ENCODE results near the gene MAD1L1.
"Not testable (repeated sequence)": the region's sequence is repeated elsewhere in the genome, so short reads cannot be mapped to it uniquely, and the experiment has no call there.

MAD1L1 gene

DNA sequence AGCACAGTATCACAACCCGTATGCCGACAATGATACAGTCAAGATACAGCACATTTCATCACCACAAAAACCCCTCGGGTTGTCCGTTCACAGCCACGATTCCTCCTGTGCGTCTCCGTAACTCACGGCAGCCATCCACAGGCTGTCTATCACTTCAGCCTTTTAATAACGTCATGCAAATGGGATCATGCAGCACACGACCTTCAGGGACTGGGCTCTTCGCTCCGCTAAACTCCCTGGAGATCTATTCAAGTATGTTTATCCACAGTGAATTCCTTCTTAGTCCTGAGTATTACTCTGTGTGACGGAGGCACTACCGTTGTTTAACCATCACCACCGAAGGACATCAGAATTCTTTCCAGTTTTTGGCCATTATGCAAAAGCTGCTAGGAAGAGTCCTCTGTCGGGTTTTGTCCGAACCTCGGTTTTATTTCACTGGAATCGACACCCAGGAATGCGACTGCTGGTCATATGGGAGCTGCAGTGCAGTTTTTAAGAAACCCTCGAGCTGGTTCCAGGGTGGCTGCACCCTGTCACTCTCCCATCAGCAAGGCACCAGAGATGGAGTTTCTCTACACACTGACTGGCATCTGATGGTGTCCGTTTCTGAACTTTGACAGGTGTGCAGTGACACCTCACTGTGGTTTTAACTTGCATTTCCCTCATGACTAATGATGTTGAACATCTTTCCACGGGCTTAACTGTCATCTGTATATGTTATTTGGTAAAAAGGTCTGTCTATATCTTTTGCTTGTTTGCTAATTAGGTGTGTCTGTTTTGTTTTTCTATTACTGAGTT lies 193.6 kb downstream of the MAD1L1 start:
- DNase-seq: no peak

DNA sequence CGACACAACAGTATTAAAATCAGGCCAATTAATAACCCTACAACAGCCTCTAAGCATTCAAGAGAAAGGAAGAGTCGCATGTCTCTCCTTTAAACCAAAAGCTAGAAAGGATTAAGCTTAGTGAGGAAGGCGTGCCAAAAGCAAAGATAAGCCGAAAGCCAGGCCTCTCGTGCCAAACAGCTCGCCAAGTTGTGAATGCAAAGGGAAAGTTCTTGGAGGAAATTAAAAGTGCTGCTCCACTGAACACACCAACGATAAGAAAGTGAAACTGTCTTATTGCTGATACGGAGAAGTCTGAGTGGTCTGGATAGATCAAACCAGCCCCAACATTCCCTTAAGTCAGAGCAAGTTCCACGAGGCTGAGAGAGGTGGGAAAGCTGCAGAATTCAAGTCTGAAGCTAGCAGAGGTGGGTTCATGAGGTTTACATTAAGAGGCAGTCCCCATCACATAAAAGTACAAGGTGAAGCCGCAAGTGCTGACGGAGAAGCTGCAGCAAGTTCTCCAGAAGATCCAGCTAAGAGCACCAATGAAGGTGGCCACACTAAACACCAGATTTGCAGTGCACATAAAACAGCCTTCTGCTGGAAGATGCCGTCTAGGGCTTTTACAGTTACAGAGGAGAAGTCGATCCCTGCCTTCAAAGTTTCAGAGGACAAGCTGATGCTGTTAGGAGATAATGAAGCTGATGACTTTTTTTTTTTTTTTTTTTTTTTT lies 194.8 kb downstream of the MAD1L1 start:
- DNase-seq: no peak

DNA sequence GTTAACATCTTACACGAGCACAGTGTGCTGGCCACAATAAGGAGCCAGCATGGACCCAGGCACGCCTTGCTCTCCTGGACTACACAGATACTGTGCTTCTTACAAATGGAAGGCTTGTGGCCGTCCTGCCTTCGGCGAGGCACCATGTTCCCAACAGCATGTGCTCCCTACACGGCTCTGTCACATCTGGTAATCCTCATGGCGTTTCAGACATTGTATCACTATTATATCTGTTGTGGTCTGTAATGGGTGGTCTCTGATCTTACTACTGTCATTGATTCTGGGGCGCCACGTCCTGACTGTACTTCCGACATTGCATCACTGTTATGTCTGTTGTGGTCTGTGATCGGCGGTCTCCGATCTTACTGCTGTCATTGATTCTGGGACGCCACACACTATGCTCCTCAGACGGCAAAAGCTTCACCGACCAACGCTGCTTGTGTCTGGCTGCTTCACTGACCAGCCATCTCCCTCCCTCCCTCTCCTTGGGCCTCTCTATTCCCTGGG lies 195.4 kb downstream of the MAD1L1 start:
- no peak for DNase-seq

DNA sequence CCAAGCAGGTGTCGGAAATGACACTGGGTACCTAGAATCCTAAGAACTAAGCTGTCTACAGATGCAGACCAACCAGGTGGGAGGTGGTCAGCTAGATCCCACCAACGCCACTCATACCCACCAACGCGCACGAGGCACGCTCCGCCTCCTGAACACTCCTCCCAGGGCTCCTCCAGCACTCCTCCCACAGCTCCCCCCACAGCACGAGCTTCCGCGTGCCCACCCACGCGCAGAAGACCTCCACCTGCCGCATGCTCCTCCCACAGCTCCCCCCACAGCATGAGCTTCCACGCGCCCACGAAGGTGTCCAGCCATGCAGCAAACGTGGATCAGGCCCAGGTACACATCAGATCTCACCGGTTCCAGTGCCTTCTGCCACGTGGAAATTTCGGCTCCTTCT lies 196.0 kb downstream of the MAD1L1 start:
- DNase-seq: no peak

DNA sequence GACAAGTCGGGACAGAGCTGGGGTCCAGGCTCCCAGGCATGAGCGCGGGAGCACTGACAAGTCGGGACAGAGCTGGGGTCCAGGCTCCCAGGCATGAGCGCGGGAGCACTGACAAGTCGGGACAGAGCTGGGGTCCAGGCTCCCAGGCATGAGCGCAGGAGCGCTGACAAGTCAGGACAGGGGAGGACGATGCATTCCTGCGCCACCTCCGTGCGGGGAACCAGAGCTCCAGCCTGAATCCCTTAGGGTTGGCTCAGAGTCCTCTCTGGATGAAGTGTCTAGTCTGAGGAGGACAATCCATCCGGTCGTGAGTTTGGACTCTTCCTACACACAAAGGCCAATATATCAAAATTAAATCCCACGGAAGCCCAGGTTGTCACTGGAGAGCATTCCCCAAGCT lies 196.5 kb downstream of the MAD1L1 start:
- not testable (repeated sequence) for DNase-seq

DNA sequence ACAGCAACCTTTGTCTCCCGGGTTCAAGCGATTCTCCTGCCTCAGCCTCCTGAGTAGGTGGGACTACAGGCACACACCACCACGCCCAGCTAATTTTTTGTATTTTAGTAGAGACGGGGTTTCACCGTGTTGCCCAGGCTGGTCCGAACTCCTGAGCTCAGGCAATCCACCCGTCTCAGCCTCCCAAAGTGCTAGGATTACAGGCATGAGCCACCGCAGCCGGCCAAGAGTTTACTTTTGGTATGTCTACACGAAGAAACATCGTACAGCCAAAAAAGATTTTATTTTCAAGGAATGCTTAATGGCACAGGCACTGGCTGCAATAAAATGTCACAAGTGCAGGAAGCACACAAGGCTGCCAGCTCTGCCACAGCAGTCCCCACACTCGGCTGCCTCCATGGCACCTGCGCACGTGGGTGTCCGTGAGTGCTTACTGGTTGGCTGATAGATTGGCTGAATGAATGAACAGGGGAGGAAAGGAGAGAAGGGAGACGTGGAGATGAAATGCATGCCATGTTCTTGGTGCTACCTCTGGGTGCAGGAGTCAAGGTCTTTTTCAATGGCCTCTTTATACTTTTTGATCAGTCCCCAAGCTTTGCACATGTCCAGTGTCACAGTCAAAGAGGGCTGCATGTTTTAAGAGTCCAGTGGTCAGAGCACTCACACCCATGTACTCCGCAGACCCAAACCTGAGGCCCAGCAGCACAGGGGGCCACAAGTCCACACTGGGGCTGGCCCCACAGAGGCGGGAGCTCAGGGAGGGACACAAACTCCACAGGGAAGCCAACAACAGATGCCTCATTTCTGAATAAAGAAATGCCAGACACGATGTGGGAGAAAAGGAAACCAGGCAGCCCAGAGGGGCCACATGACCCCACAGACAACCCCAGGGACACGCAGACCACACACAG lies 198.2 kb downstream of the MAD1L1 start:
- DNase-seq: no peak

DNA sequence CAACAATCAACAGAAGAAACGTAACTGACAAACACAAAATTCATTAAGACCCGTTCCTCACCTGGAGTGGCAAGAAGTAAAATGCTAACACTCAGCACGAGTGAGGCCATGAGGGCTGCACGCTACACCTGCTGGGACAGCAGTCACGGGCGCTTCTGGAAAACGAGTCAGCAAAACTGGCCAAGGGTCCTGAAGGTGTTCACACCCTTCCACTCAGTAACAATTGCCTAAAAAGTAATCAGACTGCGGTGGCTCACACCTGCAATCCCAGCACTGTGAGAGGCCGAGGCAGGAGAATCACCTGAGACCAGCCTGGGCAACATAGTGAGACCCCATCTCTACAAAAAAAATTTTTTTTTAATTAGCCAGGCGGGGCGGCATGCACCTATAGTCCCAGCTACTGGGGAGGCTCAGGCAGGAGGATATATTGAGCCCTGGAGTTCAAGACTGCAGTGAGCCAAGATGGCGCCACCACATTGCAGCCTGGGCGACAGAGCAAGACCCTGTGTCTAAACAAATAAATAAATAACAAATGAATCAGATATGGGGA lies 199.1 kb downstream of the MAD1L1 start:
- no peak for DNase-seq

DNA sequence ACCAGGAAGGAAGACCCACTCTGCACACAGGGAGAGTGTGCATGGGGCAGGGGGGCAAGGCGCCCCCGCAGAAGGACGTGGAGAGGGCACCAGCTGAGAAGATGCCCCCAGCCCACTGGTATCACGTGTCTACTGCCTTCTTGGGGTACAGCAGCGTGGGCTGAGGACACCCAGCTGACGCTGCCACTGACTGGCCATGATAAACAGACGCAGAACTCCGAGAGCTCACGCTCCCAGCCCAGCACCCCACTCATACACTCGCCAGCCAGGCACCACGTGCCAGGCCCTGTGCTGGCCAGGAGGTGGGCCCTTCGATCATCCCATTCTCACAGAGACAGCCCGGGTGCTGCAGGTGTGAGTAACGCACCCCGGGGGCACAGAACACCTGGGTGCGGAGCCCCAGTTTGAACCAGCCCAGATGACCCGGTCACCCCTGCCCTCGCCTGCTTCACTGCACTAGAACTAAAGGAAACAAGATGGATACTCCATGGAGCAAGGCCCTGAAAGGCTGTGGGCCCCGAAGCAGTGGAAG lies 199.8 kb downstream of the MAD1L1 start:
- no peak for DNase-seq

DNA sequence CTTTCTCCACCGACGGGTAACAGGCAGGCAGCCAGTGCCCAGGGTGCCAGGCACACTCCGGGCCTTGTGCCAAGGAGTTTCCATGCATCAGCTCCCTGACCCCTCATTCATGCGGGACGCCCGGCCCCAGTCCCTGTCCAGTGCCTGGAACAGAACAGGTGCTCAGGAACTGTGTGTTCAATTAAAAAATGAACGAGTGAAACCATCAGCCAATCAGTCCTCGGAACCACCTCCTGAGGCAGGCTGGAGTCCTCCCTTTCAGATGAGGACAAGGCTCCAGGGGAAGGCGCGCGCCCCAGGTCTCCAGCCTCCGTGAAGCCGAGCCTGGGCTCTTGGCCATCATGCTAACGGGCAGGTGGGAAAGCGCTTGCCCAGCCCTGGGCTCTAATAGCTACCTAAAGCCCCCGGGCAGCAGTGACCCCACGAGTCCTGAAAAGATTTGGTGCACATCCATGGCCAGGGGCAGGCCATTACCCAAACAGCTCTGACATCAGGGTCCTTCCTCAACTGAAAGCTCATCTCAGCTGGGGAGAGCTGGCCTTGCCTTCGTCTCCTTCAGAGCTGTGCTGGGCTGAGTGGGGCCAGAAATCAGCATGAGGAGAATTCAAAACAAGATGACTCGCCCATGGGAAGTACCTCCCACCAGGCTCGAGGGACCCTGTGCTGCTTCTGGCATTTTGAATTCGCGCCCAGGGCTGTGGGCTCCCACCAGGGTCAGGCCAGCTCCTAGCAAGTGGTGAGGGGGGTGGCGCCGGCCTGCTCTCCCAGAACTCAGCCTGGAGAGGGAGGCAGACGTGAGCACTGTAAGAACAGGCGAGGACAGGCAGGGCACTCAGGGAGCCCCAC lies 200.5 kb downstream of the MAD1L1 start:
- DNase-seq: no peak

DNA sequence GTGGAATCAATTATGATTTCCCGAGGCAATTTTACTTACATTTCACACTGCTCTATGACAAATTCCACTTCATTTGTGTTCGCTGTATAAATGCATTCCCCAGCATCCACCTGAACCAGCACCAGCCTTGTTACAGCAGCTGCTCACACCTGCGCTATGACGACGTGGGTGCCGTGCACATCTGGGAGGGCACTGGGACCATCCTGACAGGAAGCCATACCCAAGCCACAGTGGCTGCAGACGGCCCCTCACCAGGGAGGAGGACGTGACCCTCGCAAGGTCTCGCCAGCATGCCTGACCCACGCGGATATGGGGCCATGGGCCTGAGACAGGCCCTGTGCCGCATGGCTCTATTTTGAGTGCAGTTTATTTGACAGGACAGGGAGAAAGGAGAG lies 201.3 kb downstream of the MAD1L1 start:
- DNase-seq: no peak

DNA sequence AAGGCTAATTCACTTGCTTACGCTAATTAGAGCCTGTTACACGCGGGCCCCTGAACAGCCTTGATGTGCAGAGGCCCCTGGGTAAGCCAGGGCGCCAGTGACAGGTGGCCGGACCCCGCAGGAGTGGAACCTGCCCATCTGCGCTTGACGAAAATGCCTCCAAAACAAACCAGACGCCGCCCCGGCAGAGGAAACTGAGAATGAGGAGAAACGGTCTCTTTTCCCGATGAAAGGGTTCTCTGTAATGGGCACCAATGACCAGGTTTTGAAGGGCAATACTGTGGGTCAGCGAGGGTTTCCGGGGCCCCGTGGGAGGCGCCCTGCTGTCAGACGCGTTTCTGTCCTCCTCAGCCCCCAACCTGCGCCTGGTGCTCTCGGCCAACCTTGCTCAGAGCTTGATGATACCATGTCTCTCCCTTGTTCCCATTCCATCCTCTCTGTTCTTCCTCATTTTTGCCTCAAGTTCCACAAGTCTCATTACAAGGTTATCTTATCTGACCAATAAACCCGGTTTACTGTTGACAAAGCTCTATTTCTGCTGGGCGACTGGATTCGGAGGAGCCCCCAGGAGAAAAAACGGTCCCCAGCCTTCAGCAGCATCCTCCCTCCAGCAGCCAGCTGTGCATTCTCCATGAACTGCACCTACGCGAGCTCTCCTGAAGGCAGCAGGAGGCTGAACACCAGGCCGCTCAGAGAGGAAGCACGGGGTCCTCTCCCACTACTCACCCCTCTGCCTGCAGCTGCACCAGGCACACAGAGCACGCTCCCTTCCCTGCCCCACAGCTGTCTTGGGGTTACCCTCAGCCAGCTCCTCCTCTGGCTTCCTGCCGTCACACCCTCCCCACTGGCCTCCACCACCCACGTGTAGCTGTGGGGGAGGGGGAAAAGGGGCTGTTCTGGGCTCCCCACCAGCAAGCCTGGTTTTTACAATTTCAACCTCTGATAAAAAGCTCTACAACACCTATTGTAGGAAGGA lies 202.0 kb downstream of the MAD1L1 start:
- no peak for DNase-seq

DNA sequence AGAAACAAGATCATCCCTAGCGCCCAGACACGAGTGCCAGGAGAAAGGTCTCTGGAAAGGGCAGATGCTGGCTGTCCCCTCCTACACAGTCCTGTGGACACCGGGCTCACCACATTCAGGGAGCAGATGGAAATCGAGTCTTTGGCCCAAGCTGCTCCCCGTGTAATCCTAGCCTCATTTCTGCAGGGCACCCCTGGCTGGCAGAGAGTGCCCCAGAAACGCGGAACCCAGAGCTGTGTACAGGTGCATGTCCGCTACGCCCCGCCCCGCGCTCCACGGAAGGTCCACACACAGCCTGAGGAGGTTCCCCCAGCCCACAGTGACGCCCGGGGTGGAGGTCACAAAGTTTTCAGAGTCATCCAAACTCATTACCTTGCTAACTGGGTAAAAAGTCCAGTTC lies 202.8 kb downstream of the MAD1L1 start:
- DNase-seq: no peak

DNA sequence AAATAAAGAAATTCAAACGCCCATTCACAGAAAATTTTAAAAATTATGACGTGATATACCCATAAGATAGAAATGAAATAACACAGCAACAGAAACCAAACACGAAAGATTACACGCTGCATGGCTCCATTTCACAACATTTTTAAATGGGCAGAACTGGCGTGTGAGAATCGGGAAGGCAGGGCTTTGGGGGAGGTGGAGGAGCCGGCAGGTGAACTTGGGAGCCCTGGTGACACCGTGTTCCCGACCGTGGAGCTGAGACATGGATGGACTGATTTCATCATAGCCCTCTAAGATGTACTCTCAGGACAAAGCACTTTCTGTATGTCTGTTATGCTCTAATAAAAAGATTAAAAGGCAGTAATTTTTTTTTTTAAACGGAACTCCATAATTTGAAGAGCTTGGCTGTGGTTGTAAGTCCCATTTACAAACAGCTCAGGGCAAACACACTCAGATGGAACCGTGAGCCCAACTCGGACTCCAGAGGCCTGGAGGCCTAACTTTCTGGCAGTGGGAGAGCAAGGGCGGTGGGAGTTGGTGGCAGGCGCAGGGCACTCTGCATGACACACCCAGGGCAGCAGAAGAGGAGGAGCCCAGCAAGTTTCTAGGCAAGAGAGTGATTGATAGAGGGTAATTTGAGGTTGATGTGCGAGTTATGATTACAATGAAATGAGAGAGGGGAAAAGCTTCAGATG lies 203.4 kb downstream of the MAD1L1 start:
- DNase-seq: no peak

DNA sequence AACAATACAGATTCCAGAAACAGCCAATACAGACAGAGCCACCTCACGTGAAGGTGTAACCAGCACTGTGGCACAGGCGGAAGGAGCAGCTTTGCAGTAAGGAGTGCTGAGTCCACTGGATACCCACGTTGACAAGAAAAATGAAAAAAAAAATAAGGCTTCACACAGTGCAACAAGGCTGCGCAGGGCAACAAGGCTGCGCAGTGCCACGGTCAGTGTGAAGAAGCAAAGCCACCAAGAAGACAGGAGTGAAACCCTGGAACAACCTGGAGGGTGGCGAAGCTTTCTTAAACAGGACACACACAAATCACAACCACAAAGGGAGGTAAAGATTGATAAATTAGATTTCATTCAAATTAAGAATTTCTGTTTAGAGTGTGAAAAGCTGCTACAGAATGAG lies 204.0 kb downstream of the MAD1L1 start:
- DNase-seq: no peak

DNA sequence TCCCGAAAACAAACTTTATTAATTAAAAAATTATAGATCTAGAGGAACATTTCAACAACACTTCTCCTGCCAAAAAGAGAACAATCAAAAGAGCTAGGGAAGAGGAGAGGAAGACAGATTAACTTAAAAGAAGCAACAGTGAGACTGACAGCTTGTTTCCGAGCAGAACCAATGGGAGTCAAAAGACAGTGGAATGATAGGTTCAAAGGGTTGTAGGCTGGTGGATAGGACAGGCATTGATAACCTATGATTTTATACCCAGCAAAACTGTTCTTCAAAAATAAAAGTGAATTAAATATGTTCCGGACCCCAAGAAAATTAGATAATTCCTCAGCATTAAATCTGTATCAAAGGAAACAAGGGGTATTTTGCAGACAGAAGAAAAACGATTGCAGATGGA lies 207.6 kb downstream of the MAD1L1 start:
- no peak for DNase-seq

DNA sequence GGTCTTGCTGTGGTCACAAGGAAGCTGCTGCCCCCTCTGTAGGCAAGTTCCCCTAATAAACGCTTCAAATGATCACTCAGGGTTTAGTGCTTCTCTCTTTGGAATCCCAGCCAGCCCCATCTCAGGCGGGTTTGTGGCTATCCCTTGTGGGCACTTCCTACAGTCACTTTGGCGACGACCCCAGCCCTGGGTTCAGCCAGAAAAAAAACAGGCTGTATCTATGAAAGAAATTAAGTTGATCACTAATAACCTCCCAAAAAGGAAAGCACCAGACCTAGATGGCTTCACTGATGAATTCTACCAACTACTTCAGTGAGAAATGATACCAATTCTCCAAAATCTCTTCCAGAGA lies 208.2 kb downstream of the MAD1L1 start:
- no peak for DNase-seq

DNA sequence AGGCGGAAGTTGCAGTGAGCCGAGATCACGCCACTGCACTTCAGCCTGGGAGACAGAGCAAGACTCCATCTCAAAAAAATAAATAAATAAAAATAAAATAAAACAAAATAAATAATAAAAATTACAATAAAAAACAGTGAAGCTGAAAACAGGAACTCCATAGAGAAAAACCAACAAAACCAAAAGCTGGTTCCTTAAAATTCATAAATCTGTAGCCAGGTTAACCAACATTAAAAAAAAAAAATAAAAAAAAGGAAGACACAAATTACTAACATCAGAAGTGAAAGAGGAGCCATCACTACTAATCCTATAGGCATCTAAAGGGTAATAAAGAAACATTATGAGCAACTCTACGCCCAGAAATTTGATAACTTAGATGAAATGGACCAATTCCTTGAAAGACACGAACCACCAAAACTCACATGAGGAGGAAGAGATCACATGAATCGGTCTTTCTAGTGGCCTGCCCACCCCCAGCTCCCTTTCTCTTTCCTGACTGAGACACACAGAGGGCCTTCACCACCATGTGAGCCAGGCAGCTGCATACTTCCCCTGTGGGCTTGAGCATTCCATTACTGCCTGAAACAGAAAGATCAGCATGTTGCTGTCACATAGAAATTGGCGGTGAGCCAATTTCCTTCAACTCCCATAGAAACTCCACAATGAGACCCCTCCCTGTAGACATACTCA lies 208.7 kb downstream of the MAD1L1 start:
- no peak for DNase-seq

DNA sequence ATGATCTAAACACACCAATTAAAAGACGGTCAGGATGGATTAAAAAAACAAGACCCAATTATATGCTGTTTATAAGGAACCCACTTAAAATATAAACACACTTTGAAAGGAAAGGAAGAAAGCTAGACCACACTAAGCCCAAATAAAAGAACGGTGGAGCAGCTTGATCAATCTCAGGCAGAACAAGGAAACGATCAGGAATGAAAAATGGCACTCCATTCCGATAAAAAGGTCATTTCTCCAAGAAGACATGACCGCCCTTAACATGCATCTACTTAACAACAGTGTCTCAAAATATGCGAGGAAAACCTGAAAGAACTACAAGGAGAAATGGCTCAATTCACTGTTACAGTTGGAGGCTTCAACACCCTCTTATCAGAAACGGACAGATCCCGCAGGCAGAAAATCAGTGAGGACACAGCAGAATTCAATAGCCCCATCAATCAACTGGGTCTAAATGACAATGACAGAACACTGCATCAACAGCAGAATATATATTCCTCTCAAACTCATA lies 210.0 kb downstream of the MAD1L1 start:
- no peak for DNase-seq

DNA sequence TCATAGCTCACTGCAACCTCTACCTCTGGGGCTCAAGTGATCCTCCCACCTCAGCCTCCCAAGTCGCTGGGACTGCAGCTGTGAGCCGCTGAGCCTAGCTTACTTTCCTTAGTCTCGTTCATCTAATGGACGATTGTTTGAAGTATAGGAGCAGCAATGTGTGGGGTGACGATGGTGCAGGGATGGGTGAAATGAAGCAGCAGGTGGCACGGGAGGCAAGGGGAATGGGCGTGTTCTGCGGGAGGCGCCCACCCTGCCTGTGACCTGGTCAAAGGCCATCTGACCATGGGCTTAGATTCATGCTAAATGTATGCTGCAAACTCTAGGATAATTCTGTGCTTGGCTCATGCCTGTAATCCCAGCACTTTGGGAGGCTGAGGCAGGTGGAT lies 210.7 kb downstream of the MAD1L1 start:
- no peak for DNase-seq
